IMR-90 (cell line): Measurements from ENCODE around the gene TMEM117. TPM values are rescaled to one million over a fixed set of nuclear protein-coding genes. Genes with fewer than 3 reads are reported as not detected.

Experiments used
- ATAC-seq: fragments of 200-7000 bp; cut with Tn5 transposase; 2 replicates; pipeline ENCODE4 v1.9.1; 2020; ENCODE audit warnings: low read depth, mild to moderate bottlenecking, moderate library complexity
- BruUV-seq: library from RNA; stranded (reverse); fragments of 400-500 nt; replicated peaks from 2 replicates; lab custom pipeline; 2021; lab: Mats Ljungman, UMichigan
- CTCF ChIA-PET: fragments of 300-600 bp; formaldehyde crosslinking; extraction: SDS; loops from one replicate; lab custom pipeline; 2021; ENCODE audit warnings: antibody characterized with exemption; lab: Yijun Ruan, JAX
- POLR2A ChIA-PET: fragments of 300-600 bp; sonication (Branson Sonifier 250); formaldehyde crosslinking; loops from one replicate; lab custom pipeline; 2022; ENCODE audit warnings: antibody characterized with exemption; ENCODE audit not compliant: unreplicated experiment; lab: Charles Lee
- DNase-seq: peaks from one replicate; pipeline ENCODE4 v3.0.0; 2013
- H2AFZ ChIP-seq: replicated peaks from 2 replicates; pipeline ENCODE3; 2013; ENCODE audit warnings: low read length, mild to moderate bottlenecking; ENCODE audit not compliant: poor library complexity
- H2AK5ac ChIP-seq: 2 replicates; pipeline ENCODE4 v1.6.1; 2013; ENCODE audit warnings: low read depth, low read length, inconsistent platforms
- H2AK9ac ChIP-seq: replicated peaks from 2 replicates; pipeline ENCODE3; 2013; ENCODE audit warnings: mild to moderate bottlenecking, low read depth, low read length, moderate library complexity; ENCODE audit not compliant: poor library complexity
- H2BK120ac ChIP-seq: 2 replicates; pipeline ENCODE4 v1.6.1; 2013; ENCODE audit warnings: low read depth, low read length, inconsistent platforms
- H2BK15ac ChIP-seq: 3 replicates; pipeline ENCODE4 v1.6.1; 2013; ENCODE audit warnings: low read depth, low read length, inconsistent platforms
- H2BK20ac ChIP-seq: 2 replicates; pipeline ENCODE4 v1.6.1; 2013; ENCODE audit warnings: low read depth, mild to moderate bottlenecking, inconsistent platforms, low read length, moderate library complexity
- H2BK5ac ChIP-seq: 2 replicates; pipeline ENCODE4 v1.6.1; 2013; ENCODE audit warnings: mild to moderate bottlenecking, low read depth, low read length, inconsistent platforms; ENCODE audit not compliant: poor library complexity, severe bottlenecking
- H3K14ac ChIP-seq: replicated peaks from 2 replicates; pipeline ENCODE4 v1.6.1; 2013; ENCODE audit warnings: low read depth, low read length, inconsistent platforms
- H3K18ac ChIP-seq: 2 replicates; pipeline ENCODE4 v1.6.1; 2013; ENCODE audit warnings: low read depth, low read length, control low read depth
- H3K23ac ChIP-seq: 2 replicates; pipeline ENCODE4 v1.6.1; 2013; ENCODE audit warnings: low read depth, low read length, inconsistent platforms
- H3K27ac ChIP-seq: 2 replicates; pipeline ENCODE4 v1.5.1; 2013; ENCODE audit warnings: mild to moderate bottlenecking, control low read depth, low read length; ENCODE audit not compliant: insufficient read depth
- H3K27me3 ChIP-seq: 2 replicates; pipeline ENCODE4 v1.6.1; 2013; ENCODE audit warnings: low read length; ENCODE audit not compliant: control insufficient read depth, insufficient read depth
- H3K36me3 ChIP-seq: 2 replicates; pipeline ENCODE4 v1.6.1; 2013; ENCODE audit warnings: low read length, mixed read lengths; ENCODE audit not compliant: control insufficient read depth, insufficient read depth
- H3K4ac ChIP-seq: 2 replicates; pipeline ENCODE4 v1.6.1; 2013; ENCODE audit warnings: low read depth, low read length, inconsistent platforms
- H3K4me1 ChIP-seq: 2 replicates; pipeline ENCODE4 v1.6.1; 2013; ENCODE audit warnings: low read length, mixed read lengths; ENCODE audit not compliant: control insufficient read depth, insufficient read depth
- H3K4me2 ChIP-seq: 2 replicates; pipeline ENCODE4 v1.6.1; 2013; ENCODE audit warnings: low read depth, mild to moderate bottlenecking, control low read depth, low read length, moderate library complexity
- H3K4me3 ChIP-seq: 2 replicates; pipeline ENCODE4 v1.5.1; 2013; ENCODE audit warnings: low read depth, mild to moderate bottlenecking, control low read depth, low read length, moderate library complexity; ENCODE audit not compliant: insufficient read depth
- H3K56ac ChIP-seq: 2 replicates; pipeline ENCODE4 v1.6.1; 2013; ENCODE audit warnings: low read length, inconsistent platforms; ENCODE audit not compliant: insufficient read depth; ENCODE audit errors: extremely low read depth
- H3K79me1 ChIP-seq, 2 experiments: 2 replicates each; pipeline ENCODE4 v1.6.1; 2013; ENCODE audit warnings: low read length in 2 of 2, inconsistent platforms in 1 of 2, low read depth in 1 of 2
- H3K9ac ChIP-seq: 2 replicates; pipeline ENCODE4 v1.6.1; 2013; ENCODE audit warnings: low read depth, low read length, control low read depth
- H3K9me1 ChIP-seq: 2 replicates; pipeline ENCODE4 v1.6.1; 2013; ENCODE audit warnings: low read length, inconsistent platforms; ENCODE audit not compliant: insufficient read depth
- H3K9me3 ChIP-seq: 2 replicates; pipeline ENCODE4 v1.6.1; 2013; ENCODE audit warnings: low read length; ENCODE audit not compliant: control insufficient read depth, insufficient read depth
- H4K20me1 ChIP-seq: 2 replicates; pipeline ENCODE4 v1.6.1; 2013; ENCODE audit warnings: low read length, inconsistent platforms; ENCODE audit not compliant: insufficient read depth
- H4K5ac ChIP-seq: 2 replicates; pipeline ENCODE4 v1.6.1; 2013; ENCODE audit warnings: mild to moderate bottlenecking, low read depth, low read length, control low read depth
- H4K8ac ChIP-seq, 2 experiments: 2 replicates each; pipeline ENCODE4 v1.6.1; 2013; ENCODE audit warnings: low read depth in 2 of 2, low read length in 2 of 2, control low read depth in 1 of 2, inconsistent platforms in 1 of 2
- H4K91ac ChIP-seq: 2 replicates; pipeline ENCODE4 v1.6.1; 2013; ENCODE audit warnings: low read depth, low read length, inconsistent platforms; ENCODE audit not compliant: insufficient read depth
- BHLHE40 ChIP-seq: fragments of 150-350 bp; IDR thresholded peaks from 2 replicates; pipeline ENCODE4 v1.6.1; 2016; ENCODE audit warnings: mild to moderate bottlenecking, low read depth, low read length
- CEBPB ChIP-seq: IDR thresholded peaks from 2 replicates; pipeline ENCODE4 v1.6.1; 2012; ENCODE audit warnings: low read depth, low read length, improper control_type of control experiment
- CHD1 ChIP-seq: IDR thresholded peaks from 2 replicates; pipeline ENCODE4 v1.6.1; 2012; ENCODE audit warnings: low read depth, low read length, improper control_type of control experiment
- MAFK ChIP-seq: IDR thresholded peaks from 2 replicates; pipeline ENCODE4 v1.6.1; 2012; ENCODE audit warnings: low read depth, low read length, improper control_type of control experiment
- MAZ ChIP-seq: IDR thresholded peaks from 2 replicates; pipeline ENCODE4 v1.6.1; 2012; ENCODE audit warnings: low read depth, mild to moderate bottlenecking, low read length, improper control_type of control experiment, moderate library complexity, borderline replicate concordance
- MXI1 ChIP-seq: IDR thresholded peaks from 2 replicates; pipeline ENCODE4 v1.6.1; 2012; ENCODE audit warnings: low read depth, mild to moderate bottlenecking, low read length, moderate library complexity, borderline replicate concordance
- NFE2L2 ChIP-seq: fragments of 150-350 bp; IDR thresholded peaks from 2 replicates; pipeline ENCODE4 v1.6.1; 2016; ENCODE audit warnings: low read depth, mild to moderate bottlenecking, low read length
- POLR2A ChIP-seq: IDR thresholded peaks from 2 replicates; pipeline ENCODE4 v1.6.1; 2012; ENCODE audit warnings: mild to moderate bottlenecking, low read depth, low read length
- RAD21 ChIP-seq: IDR thresholded peaks from 2 replicates; pipeline ENCODE4 v1.6.1; 2012; ENCODE audit warnings: low read length, improper control_type of control experiment
- RCOR1 ChIP-seq: IDR thresholded peaks from 2 replicates; pipeline ENCODE4 v1.6.1; 2012; ENCODE audit warnings: mild to moderate bottlenecking, low read length, improper control_type of control experiment; ENCODE audit not compliant: insufficient replicate concordance
- RFX5 ChIP-seq: IDR thresholded peaks from 2 replicates; pipeline ENCODE4 v1.8.0; 2012; ENCODE audit warnings: low read depth, mild to moderate bottlenecking, low read length, moderate library complexity
- SMC3 ChIP-seq: fragments of 150-350 bp; IDR thresholded peaks from 2 replicates; pipeline ENCODE4 v1.6.1; 2016; ENCODE audit warnings: low read depth, mild to moderate bottlenecking, antibody characterized with exemption, low read length, moderate library complexity
- WGBS, 2 experiments: methylation state at CpG; one replicate each; pipeline versions ENCODE4 v1.1.5 to v1.1.7; 2013; ENCODE audit warnings: missing lambda C conversion rate in 2 of 2; ENCODE audit not compliant: insufficient read length in 1 of 2; ENCODE audit errors: extremely low coverage in 2 of 2; 5-methylcytosine and 5-hydroxymethylcytosine counted together
- dilution Hi-C: fragments of 300-500 bp; cut with HindIII; formaldehyde crosslinking; loops from one replicate; pipeline ENCODE4 v1.14.3; 2018; ENCODE audit warnings: low sequenced_read_pairs; ENCODE audit not compliant: unreplicated experiment
- in situ Hi-C: fragments of 300-500 bp; cut with MboI; formaldehyde crosslinking; loops from 3 replicates; pipeline ENCODE4 v1.14.3; 2019; ENCODE audit warnings: low sequenced_read_pairs, inconsistent platforms, mixed read lengths
- intact Hi-C: fragments of 100-400 bp; cut with micrococcal nuclease; formaldehyde crosslinking; loops from 2 replicates; pipeline ENCODE4 v1.10.0; 2022
- polyA plus RNA-seq, 3 experiments: library from polyadenylated mRNA; depleted of rRNA; stranded (reverse); fragments of >200 nt; gene quantifications; 2 replicates each; pipeline ENCODE4 v1.2.3, GENCODE V29; 2012; ENCODE audit warnings: low replicate concordance in 1 of 3
- total RNA-seq: library from RNA; depleted of rRNA; stranded (reverse); fragments of >200 nt; gene quantifications from 2 replicates; pipeline ENCODE4 v1.2.3, GENCODE V29; 2012
- TF ChIP-seq, protein P1 (sequence below): fragments of 150-350 bp; IDR thresholded peaks from 2 replicates; pipeline ENCODE4 v1.6.1; 2017; ENCODE audit warnings: mild to moderate bottlenecking, antibody characterized with exemption, low read length, low read depth
- TF ChIP-seq, protein P2 (sequence below): fragments of 150-350 bp; IDR thresholded peaks from 2 replicates; pipeline ENCODE4 v1.6.1; 2016; ENCODE audit warnings: low read depth, mild to moderate bottlenecking, low read length, moderate library complexity, borderline replicate concordance

The TMEM117 gene
- total and polyA plus RNA-seq, 2 of the 4 experiments (the other 2 are of a cell fraction), result 8.7 to 21.0 TPM

DNA sequence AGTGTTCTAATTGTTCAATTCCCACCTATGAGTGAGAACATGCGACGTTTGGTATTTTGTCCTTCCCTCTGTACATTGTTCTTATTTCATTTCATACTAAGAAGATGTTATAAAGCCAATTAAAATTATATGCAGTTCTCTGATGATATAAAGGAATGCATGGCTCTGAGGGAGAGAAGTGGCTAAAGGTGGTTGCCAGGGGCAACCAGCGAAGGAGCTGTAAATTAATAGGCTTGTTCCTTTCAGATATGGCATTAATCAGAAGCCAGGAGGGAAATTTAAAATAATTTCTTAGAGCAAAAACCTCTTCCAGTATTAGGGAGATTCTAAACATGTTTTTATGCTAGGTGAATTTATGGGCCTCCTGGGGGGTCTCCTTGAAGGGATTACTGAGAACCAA lies 227.8 kb downstream of the TMEM117 start:
- in situ Hi-C loops (no loop called here), intact Hi-C loops (no loop called here), dilution Hi-C loops (no loop called here)
- H3K4me2 ChIP-seq, result no peak overlapping the region
- H2BK20ac ChIP-seq, result no peak overlapping the region
- H3K9me1 ChIP-seq, result no peaks in the 10 kb centered on the region
- no peaks in the 10 kb centered on the region for H3K79me1 ChIP-seq
- DNase-seq, result no peak
- TF ChIP-seq RCOR1 (no peak), MXI1 (no peak), RAD21 (no peak), CHD1 (no peak), MAZ (no peak), CEBPB (no peak), RFX5 (no peak), SMC3 (no peak), BHLHE40 (no peak), POLR2A (no peak), MAFK (no peak), NFE2L2 (no peak)
- TF ChIP-seq, protein P1, sequence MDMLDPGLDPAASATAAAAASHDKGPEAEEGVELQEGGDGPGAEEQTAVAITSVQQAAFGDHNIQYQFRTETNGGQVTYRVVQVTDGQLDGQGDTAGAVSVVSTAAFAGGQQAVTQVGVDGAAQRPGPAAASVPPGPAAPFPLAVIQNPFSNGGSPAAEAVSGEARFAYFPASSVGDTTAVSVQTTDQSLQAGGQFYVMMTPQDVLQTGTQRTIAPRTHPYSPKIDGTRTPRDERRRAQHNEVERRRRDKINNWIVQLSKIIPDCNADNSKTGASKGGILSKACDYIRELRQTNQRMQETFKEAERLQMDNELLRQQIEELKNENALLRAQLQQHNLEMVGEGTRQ, result no peak
- TF ChIP-seq, protein P2, sequence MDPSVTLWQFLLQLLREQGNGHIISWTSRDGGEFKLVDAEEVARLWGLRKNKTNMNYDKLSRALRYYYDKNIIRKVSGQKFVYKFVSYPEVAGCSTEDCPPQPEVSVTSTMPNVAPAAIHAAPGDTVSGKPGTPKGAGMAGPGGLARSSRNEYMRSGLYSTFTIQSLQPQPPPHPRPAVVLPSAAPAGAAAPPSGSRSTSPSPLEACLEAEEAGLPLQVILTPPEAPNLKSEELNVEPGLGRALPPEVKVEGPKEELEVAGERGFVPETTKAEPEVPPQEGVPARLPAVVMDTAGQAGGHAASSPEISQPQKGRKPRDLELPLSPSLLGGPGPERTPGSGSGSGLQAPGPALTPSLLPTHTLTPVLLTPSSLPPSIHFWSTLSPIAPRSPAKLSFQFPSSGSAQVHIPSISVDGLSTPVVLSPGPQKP, result no peak
- no peaks in the 10 kb centered on the region for H3K36me3 ChIP-seq
- H4K5ac ChIP-seq, result no peak overlapping the region
- no peak overlapping the region for H3K4me3 ChIP-seq
- H3K27me3 ChIP-seq, result no peaks in the 10 kb centered on the region
- H3K23ac ChIP-seq, result no peak overlapping the region
- no peak overlapping the region for H3K56ac ChIP-seq
- no peak overlapping the region for H3K9ac ChIP-seq
- no peak overlapping the region for H2BK5ac ChIP-seq
- H2AK5ac ChIP-seq, result no peak overlapping the region
- H2BK120ac ChIP-seq, result no peak overlapping the region
- no peak overlapping the region for H3K4ac ChIP-seq
- no peaks in the 10 kb centered on the region for H3K4me1 ChIP-seq
- POLR2A ChIA-PET, result no interaction called here
- no peak overlapping the region for H2AK9ac ChIP-seq
- H4K91ac ChIP-seq, result no peak overlapping the region
- no CpG with 5 or more reads among the region's 3 CpGs for WGBS, 2 experiments
- no peak overlapping the region for H4K8ac ChIP-seq
- no peaks in the 10 kb centered on the region for H4K20me1 ChIP-seq
- H3K9me3 ChIP-seq, result no peaks in the 10 kb centered on the region
- no peak overlapping the region for H3K14ac ChIP-seq
- H3K18ac ChIP-seq, result no peak overlapping the region
- H2BK15ac ChIP-seq, result no peak overlapping the region
- H3K27ac ChIP-seq, result no peak overlapping the region
- H2AFZ ChIP-seq, result no peak overlapping the region
- ATAC-seq, result no peak
- no TSS peak for BruUV-seq
- CTCF ChIA-PET, result interaction anchor here (0.6 kb wide), 1 partner anchor 9 kb away, joined by 3 read pairs; no protein-coding TSS in a partner anchor
